Right ventricle myocardium inferior (tissue), 1 donor: ENCODE results near the gene CGRRF1. TPM values are rescaled to one million over a fixed set of nuclear protein-coding genes. Genes with fewer than 3 reads are reported as not detected.

Experiments
- ATAC-seq: fragments of 200-7000 bp; cut with Tn5 transposase; one replicate; pipeline ENCODE4 v1.9.1; 2020; ENCODE audit warnings: mild to moderate bottlenecking, moderate library complexity
- DNase-seq: peaks from one replicate; pipeline ENCODE4 v3.0.0; 2021; ENCODE audit errors: missing footprints
- intact Hi-C: fragments of 100-400 bp; cut with DNase I; formaldehyde crosslinking; loops from one replicate; pipeline ENCODE4 v1.11.0; 2022
- long read RNA-seq: library from polyadenylated mRNA; unstranded; transcript quantifications from one replicate; pipeline ENCODE4 v2.0.0, GENCODE V29; 2021
- total RNA-seq: library from RNA; stranded (reverse); fragmentation: NEBNext Ultra II Directional; extraction: Animal tissue kit (Norgen Biotek cat#: 25700); gene quantifications from one replicate; pipeline ENCODE4 v1.2.1, GENCODE V29; 2021
- donor health status: DM: no; HTN: yes; CAD: no; lungs with severe emphysema.

The CGRRF1 gene, protein sequence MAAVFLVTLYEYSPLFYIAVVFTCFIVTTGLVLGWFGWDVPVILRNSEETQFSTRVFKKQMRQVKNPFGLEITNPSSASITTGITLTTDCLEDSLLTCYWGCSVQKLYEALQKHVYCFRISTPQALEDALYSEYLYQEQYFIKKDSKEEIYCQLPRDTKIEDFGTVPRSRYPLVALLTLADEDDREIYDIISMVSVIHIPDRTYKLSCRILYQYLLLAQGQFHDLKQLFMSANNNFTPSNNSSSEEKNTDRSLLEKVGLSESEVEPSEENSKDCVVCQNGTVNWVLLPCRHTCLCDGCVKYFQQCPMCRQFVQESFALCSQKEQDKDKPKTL
- 16.2 TPM for total RNA-seq
- long read RNA-seq, partial matches to known transcripts, result 0 of 6 reads
- long read RNA-seq, other reads (novel, unspliced or antisense), result 1 of 6 reads

DNA sequence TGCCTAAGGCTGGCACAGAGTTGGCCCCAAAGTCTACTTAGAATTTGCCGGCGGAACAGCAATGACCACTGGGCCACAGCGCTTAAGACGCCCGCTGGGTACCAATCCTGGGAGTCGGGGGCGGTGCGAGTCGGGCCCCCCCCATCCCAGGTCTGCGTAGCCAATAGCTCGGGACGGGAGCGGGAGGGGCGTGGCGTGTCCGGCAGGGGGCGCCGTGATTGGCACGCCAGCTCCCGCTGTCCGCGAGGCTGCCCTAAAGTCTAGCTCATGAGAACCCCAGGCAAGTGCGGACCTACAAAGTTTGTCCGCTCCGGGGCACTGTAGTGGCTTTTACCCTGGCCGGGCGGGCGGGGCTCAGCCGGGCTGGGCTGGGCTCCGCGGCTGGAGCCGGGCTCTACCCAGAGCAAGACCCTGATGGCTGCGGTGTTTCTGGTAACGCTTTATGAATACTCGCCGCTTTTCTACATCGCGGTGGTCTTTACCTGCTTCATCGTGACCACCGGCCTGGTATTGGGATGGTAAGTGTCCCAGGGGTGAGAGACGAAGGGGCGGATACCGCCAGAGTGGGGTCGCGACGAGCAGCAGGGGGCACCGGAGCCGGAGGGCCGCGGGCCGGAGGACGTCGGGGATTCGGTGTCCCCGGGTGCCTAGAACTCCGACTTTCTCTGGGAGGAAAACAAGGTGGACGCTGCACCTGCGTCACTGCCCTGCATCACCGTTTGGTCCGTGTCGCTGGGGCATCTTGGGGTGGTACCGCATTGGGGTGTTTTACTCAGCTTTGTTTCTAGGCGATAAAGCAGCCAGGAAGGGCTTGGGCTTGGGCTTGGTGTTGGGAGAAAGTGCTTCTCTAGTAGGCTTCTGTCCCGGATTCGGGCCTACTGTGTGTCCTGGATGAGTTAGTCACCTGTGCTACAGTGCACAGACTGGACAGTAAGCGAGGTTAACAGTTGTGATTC lies at the start of gene CGRRF1:
CGRRF1 (plus strand) TSS at position 361 of the 956 bp plus-strand sequence; CDS start at position 415, 54 bp downstream.
- ATAC-seq (peak; percentile 99), DNase-seq (peak; percentile 99)
- intact Hi-C loops, result no loop called here

DNA sequence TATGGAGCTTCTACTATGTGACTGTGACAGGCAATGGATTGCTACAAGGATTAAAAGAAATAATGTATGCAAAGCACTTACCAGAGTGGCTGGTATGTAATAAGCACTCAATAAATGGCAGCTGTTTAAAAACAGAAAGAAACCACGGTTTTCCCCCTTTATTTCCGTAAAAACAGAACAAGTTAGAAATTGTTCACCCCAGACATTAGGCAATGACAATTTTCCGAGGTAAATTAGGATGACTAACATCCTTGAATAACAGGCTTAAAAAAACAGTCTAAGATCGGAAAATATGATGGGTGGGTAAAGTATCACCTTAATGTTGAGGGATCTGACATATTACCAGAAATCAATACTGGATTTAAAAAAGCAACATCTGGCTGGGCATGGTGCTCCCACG lies 47.7 kb upstream of the CGRRF1 start:
- ATAC-seq (no peak), DNase-seq (no peak)
- intact Hi-C loops, result no loop called here

DNA sequence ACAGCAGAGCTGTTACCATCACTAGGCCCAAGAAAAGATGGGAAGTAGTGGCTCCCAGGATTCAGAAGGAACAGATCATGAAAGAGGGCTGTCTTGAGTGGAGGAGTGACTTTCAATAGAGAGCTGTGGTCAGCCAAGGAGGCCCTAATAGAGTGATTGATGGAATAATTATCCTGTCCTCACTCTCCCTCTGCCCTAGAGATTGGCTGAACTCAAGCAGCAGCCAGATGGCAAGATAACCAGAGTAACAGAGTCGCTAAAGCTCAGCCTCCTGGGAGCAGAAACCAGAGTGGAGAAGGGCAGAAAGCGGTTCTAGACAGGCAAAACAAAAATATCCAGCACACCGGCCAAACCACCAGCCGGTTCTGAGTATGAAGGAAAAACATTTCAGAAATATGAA lies 44.1 kb upstream of the CGRRF1 start:
- ATAC-seq (no peak), DNase-seq (no peak)
- intact Hi-C loops, result no loop called here

DNA sequence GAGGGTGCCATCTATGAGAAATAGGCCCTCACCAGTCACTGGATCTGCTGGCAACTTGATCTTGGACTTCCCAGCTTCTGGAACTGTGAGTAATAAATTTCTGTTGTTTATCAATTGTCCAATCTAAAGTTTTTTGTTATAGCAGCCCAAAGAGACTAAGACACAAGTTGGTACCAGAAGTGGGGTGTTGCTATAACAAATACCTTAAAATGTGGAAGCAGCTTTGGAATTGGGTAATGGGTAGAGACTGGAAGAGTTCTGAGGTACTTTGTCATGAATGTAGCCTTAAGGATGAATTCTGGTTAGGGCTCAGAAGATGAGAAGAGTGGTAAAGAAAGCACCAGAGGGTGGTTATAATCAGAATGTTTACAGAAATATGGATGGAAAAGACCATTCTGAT lies 42.4 kb upstream of the CGRRF1 start:
- ATAC-seq (no peak), DNase-seq (no peak)
- intact Hi-C loops, result no loop called here

DNA sequence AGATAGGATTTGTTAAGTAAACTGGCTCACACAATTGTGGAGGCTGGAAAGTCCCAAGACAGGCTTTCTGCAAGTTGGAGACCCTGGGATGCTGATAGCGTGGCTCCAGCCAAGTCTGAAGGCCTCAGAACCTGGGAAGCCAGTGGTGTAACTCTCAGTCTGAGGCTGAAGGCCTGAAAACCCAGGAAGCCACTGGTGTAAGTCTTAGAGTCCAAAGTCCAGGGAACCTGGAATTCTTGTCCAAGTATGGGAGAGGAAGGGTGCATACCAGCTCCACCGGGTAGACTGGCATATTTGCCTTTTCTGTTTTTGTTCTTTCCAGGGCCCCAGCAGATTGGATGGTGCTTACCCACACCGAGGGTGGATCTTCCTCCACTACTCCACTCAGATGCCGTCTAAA lies 39.0 kb upstream of the CGRRF1 start:
- ATAC-seq (no peak), DNase-seq (no peak)
- intact Hi-C loops, result no loop called here

DNA sequence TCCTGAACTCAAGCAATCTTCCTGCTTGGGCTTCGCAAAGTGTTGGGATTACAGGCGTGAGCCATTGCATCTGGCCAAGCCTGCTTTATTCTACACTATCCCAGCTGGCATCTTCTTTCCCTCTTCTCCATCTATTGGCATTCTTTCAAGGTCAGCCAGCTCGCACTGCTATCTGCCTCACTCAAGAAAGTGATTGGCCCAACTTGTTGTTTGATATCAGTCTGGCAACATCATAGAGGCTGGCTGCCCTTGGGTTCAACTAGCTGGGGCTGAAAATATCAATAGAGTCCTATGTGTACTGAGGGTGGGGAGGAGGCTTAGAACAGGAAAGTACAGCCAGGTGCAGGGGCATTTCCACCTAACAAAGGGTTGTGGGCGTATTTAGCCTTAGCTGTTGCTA lies 38.1 kb upstream of the CGRRF1 start:
- intact Hi-C loops, result no loop called here
- ATAC-seq, result peak; percentile 79

DNA sequence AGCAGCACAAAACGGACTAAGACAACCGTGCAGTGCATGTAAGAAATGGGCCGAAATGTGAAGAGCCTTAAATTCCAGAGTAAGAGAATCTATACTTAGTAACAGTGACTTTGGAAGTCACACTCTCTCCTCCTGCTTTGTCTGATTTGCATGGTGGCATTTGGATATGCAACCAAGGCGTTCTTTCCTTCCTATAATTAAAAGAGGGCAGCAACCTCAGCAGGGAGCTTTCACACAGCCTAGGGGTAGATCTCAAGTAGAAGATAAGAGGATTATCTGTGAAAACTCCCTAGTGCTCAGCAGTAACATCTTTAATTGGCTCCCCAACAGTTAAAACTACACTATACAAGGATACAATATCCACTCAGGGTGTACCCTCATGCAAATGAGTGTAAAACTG lies 37.4 kb upstream of the CGRRF1 start:
- intact Hi-C loops, result no loop called here
- DNase-seq (no peak), ATAC-seq (peak; percentile 59)

More for the DNA sequence above, 38.1 kb upstream of the CGRRF1 start:
- DNase-seq, result no peak

DNA sequence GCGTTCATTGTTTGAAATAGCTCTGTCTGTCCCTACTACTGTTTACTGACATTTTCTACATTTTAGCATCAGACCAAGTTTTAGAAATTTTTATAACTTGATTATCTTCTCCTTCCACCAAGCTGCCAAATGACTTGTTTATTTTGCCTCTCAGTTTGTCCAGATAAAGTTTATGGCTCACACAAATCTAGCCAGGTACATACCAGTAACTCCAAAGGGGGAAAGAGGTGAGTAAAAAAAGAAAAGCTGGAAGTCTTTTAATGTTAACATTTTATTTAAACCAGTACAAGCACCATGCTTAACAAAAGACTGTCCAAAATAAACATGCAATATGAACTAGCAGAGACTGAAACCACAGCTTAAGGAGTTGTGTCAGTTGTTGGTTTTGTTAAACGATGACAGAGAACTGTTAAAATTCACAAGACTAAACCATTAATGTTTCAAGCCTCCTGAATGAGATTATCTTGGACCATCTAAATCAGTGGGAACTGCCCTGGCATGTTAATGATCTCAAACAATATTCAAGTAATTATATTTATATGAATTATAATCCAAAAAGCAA lies 35.4 kb upstream of the CGRRF1 start:
- intact Hi-C loops, result no loop called here
- DNase-seq (no peak), ATAC-seq (no peak)

DNA sequence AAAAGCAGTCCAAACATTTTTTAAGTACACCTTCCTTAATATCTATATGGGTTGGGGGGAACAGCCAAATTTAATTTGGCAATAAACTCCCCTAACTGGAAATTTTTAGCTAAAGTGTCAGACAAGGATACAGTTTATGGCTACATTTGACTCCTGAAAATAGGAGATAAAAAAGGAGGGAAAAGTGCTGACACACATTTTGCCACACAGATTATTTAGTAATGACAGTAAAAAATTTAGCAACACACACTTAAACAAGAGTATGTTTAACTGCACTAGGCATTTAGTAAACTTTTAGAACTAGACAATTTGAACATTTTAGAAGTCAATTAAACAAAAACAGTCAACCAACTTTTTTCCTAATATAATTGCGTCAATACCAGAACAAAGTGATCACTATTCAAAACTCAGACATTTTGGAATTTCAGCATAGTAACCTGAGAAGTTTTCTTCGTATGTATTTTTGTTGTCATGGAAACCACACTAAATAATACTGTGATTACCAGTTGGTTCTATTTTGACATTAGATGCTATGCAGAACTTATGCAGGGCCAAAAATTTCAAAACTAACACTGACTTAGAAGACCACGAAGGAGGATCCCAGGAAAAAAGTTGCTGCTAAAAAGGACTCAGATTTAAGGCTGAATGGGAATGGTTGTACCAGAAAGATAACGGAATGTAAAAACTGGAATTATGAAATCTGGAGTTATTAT lies 34.4 kb upstream of the CGRRF1 start:
- intact Hi-C loops, result no loop called here
- no peak for ATAC-seq

DNA sequence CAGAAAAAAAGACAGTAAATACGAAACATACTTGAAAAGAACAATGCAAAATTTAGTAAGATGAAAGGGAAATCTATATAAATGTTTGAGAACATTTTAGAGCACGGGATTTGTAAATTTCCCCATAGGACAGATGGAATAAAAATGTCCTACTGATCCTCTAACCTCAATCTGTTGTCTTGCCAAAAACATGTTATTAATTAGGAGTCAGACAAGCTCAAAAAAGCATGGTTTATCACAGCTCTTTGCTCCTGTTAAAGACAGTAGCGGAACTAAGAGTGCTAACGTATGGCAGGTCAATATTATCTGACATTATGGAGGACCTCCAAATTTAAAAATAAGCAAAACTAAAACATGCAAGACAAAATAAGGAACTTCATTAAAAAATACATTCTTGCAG lies 33.8 kb upstream of the CGRRF1 start:
- no peak for DNase-seq

More for the DNA sequence above, 34.4 kb upstream of the CGRRF1 start:
- no peak for DNase-seq

DNA sequence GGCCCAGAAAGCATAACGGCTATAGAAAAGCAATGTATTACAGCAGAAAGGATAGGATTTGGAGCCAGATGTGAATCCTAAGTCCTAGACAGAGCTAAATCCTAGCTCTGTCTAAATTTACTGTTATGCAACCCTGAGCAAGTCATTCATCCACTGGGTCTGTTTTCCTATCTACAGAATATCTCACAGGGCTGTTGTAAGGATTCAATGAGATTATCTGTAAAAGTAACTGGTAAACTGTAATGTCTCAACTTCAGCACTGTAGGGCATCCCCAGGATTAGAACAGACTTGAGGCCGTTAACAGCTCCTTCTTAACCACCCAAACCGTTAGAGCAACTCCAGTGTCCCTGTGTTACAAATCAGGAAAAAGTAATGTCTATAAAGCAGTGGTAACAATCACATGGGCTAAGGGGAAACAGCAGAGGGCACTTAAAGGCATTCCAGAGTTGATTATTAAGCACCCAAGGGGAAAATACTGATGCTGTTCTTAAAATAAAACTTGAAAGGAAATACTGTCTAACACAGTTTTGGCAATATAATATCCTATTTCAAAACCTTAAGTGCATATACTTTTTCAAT lies 31.0 kb upstream of the CGRRF1 start:
- intact Hi-C loops, result no loop called here
- no peak for ATAC-seq
- no peak for DNase-seq

More for the DNA sequence above, 33.8 kb upstream of the CGRRF1 start:
- intact Hi-C loops, result no loop called here
- no peak for ATAC-seq

DNA sequence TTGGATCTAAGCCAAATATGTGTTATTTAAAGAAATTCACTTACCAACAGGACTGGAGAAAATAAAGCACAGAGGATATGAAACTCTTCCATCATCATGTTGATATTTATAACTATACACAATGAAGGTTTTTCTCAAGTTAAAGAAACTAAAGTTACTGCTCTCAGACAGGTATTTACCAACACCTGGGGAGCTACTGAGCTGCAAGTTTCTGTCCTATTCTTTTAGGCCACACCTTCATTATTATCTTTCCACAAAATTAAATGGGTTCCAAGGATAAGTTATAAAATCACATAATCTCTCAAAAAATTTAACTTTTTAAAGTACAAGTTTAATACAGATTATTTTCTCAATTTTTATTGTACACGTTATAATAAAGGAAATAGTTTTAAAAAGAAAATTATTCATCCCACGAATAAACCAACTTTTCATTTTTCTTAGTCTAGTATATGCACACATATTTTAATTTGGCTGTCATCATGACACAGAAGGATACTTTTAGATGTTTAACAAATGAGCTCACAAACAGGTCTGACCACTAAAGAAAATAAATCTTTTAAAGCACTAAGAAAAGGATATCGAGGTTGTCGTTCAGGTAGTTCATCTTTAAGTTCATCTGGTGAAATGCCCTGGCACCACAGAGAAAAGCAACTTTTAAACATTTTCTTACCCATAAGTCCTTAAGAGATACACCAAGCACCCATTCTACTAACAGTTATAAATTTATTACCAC lies 28.7 kb upstream of the CGRRF1 start:
- intact Hi-C loops, result no loop called here
- ATAC-seq (no peak), DNase-seq (no peak)

DNA sequence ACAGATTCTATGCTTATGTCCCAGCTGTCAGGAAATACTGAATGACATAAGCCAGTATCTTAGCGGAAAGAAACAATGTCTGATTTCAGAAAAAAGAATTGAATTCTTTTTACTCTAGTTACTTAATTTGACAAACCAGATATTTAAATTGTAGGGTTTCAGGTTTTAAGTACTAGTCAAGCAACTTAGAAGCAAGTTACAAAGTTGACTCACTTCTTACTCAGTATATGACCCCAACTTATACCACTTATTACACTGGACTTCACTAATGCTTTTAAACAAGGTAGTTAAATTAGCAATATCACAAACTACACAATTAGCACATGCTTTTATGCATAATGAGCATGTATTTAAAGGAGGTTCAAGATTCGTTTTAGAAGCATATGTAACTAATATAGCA lies 28.0 kb upstream of the CGRRF1 start:
- DNase-seq, result no peak
- intact Hi-C loops, result no loop called here
- ATAC-seq, result no peak

DNA sequence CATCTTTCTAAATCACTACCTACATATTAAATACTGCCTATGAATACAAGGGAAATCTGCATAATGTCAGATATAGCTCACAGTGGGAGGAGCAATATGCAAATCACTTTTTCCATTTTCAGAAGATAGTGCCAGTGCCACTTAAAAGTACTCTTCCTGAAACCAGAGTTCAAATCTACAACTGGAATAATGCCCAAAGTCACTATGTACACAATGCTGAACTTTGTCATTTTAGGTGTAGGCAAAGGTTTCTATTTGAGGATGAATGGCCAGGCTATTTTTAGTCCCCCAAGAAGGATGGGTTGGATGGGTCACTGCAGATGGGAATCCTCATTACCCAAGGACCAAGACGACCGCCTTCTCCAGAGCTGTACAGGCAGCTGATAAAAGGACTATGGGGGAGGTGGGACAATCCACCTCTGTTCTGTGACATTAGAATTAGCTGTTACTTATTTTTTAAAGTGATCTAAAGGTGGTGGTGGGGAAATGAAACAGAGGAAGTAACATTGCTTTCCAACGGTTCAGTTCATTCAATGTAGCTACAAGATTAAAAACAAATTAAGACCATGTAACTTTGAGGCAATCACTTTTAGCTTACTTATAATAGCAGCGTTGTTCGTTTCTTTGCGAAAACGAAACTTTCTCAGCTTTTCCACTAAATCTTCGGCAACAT lies 26.5 kb upstream of the CGRRF1 start:
- intact Hi-C loops, result no loop called here
- ATAC-seq, result peak; percentile 7
- no peak for DNase-seq

DNA sequence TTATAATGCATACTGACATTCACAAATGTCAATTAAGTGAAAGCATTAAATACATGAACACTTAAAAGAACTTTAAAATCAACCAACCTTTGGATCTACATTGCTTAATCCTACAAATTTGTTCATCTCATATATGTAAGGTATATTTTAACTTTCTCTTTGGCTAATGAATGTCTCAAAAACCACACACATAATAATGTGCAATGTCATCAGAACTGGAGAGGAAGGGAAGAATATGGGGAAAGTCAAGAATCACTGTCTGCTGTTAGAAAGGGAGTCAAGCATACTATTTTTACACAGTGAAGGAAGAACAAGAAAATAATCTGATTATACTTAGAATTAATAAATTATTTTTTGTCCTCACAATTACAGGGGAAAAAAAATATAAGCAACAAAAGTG lies 25.9 kb upstream of the CGRRF1 start:
- intact Hi-C loops, result no loop called here
- DNase-seq, result no peak
- ATAC-seq, result no peak

DNA sequence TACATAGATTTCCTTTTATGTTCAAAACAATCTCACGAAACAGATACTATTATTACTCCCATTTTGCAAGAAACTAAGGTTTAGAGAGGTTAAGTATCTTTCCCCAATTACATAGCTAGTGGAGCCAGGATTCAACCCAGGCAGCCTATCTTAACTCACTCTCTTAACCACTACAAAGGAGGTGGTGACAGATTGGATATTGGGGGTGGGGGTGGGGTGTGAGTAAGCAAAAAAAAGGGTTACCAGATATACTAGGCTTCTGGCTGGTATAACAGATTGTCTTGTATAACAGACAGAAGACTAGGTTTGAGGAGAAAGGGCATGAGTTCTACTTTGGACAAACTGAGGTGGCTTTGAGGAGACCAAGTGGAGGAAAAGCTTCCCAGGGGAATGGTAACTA lies 23.0 kb upstream of the CGRRF1 start:
- intact Hi-C loops, result no loop called here
- DNase-seq (no peak), ATAC-seq (no peak)

DNA sequence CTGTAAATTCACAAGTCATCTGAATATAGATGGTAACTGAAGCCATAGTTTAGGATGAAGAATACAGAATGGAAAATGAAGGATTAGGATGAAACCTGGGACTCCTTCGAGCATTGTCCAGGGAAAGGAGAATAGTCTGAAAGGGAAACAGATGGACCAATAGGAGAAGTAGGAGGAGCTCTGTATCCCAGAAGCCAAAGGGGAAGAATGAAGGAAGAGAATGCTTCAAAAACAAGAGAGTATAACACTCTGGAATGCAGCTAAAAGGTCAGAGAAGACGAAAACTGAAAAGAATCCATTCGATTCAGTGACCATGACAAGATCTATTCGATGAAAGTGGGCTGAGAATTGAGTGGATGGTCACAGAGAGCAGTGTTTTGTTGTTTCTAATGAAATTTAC lies 21.9 kb upstream of the CGRRF1 start:
- DNase-seq (no peak), ATAC-seq (no peak)
- intact Hi-C loops, result loop anchor here (2.0 kb wide), 1 partner anchor 47 kb away; the partner anchor contains the start of gene CNIH1
